Adrenal gland (tissue), 5 donors: ENCODE measurements around the gene IL1RAPL1.

Experiments
- CTCF ChIP-seq, 6 experiments: fragments of 450-650 bp in 4 of 6; fragments of 200-600 bp in 2 of 6; sonication (generic) in 1 of 6; IDR thresholded peaks; 1 replicate in 5 of 6; 2 replicates in 1 of 6; pipeline versions ENCODE4 v1.5.1 to v1.8.0; 2016 to 2021; ENCODE audit warnings: antibody characterized with exemption in 6 of 6, mild to moderate bottlenecking in 2 of 6, moderate library complexity in 1 of 6
- POLR2A ChIP-seq, 2 donors: fragments of 450-650 bp; IDR thresholded peaks; one replicate each; pipeline ENCODE4 v1.6.1; 2017; ENCODE audit warnings: antibody characterized with exemption in 2 of 2, mild to moderate bottlenecking in 2 of 2, moderate library complexity in 1 of 2
- donor health status: DM: no; HTN: no; CAD: no.

DNA sequence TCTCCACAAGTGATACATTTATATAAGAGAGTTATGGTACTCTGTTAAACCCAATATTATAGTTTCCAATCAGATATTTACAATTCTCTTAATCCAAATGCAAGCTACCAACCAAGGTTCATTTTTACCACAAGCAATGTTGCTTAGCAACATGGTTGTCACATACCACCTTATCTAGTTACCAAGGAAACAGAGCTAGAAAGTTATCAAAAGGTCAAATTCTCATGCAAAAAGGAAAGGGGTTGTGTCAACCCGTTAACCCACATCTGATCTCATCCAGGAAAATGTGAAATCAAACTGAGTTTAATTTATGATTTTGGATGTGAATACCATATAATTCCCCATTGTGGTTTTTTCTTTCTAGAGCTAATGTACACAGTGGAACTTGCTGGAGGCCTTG, 1354.0 kb downstream of the IL1RAPL1 start:
- TF ChIP-seq CTCF (IDR thresholded peaks at IDR 0.05) (no peak), POLR2A (IDR thresholded peaks at IDR 0.05) (no peak)
